IMR-90 (cell line): Measurements from ENCODE around the gene PCGF3. TPM values are rescaled to one million over a fixed set of nuclear protein-coding genes. Genes with fewer than 3 reads are reported as not detected.

Experiments used
- ATAC-seq: fragments of 200-7000 bp; cut with Tn5 transposase; 2 replicates; pipeline ENCODE4 v1.9.1; 2020; ENCODE audit warnings: low read depth, mild to moderate bottlenecking, moderate library complexity
- BruUV-seq: library from RNA; stranded (reverse); fragments of 400-500 nt; replicated peaks from 2 replicates; lab custom pipeline; 2021; lab: Mats Ljungman, UMichigan
- CTCF ChIA-PET: fragments of 300-600 bp; formaldehyde crosslinking; extraction: SDS; loops from one replicate; lab custom pipeline; 2021; ENCODE audit warnings: antibody characterized with exemption; lab: Yijun Ruan, JAX
- POLR2A ChIA-PET: fragments of 300-600 bp; sonication (Branson Sonifier 250); formaldehyde crosslinking; loops from one replicate; lab custom pipeline; 2022; ENCODE audit warnings: antibody characterized with exemption; ENCODE audit not compliant: unreplicated experiment; lab: Charles Lee
- DNase-seq: peaks from one replicate; pipeline ENCODE4 v3.0.0; 2013
- H2AFZ ChIP-seq: replicated peaks from 2 replicates; pipeline ENCODE3; 2013; ENCODE audit warnings: low read length, mild to moderate bottlenecking; ENCODE audit not compliant: poor library complexity
- H2AK5ac ChIP-seq: 2 replicates; pipeline ENCODE4 v1.6.1; 2013; ENCODE audit warnings: low read depth, low read length, inconsistent platforms
- H2AK9ac ChIP-seq: replicated peaks from 2 replicates; pipeline ENCODE3; 2013; ENCODE audit warnings: mild to moderate bottlenecking, low read depth, low read length, moderate library complexity; ENCODE audit not compliant: poor library complexity
- H2BK120ac ChIP-seq: 2 replicates; pipeline ENCODE4 v1.6.1; 2013; ENCODE audit warnings: low read depth, low read length, inconsistent platforms
- H2BK15ac ChIP-seq: 3 replicates; pipeline ENCODE4 v1.6.1; 2013; ENCODE audit warnings: low read depth, low read length, inconsistent platforms
- H2BK20ac ChIP-seq: 2 replicates; pipeline ENCODE4 v1.6.1; 2013; ENCODE audit warnings: low read depth, mild to moderate bottlenecking, inconsistent platforms, low read length, moderate library complexity
- H2BK5ac ChIP-seq: 2 replicates; pipeline ENCODE4 v1.6.1; 2013; ENCODE audit warnings: mild to moderate bottlenecking, low read depth, low read length, inconsistent platforms; ENCODE audit not compliant: poor library complexity, severe bottlenecking
- H3K14ac ChIP-seq: replicated peaks from 2 replicates; pipeline ENCODE4 v1.6.1; 2013; ENCODE audit warnings: low read depth, low read length, inconsistent platforms
- H3K18ac ChIP-seq: 2 replicates; pipeline ENCODE4 v1.6.1; 2013; ENCODE audit warnings: low read depth, low read length, control low read depth
- H3K23ac ChIP-seq: 2 replicates; pipeline ENCODE4 v1.6.1; 2013; ENCODE audit warnings: low read depth, low read length, inconsistent platforms
- H3K27ac ChIP-seq: 2 replicates; pipeline ENCODE4 v1.5.1; 2013; ENCODE audit warnings: mild to moderate bottlenecking, control low read depth, low read length; ENCODE audit not compliant: insufficient read depth
- H3K27me3 ChIP-seq: 2 replicates; pipeline ENCODE4 v1.6.1; 2013; ENCODE audit warnings: low read length; ENCODE audit not compliant: control insufficient read depth, insufficient read depth
- H3K36me3 ChIP-seq: 2 replicates; pipeline ENCODE4 v1.6.1; 2013; ENCODE audit warnings: low read length, mixed read lengths; ENCODE audit not compliant: control insufficient read depth, insufficient read depth
- H3K4ac ChIP-seq: 2 replicates; pipeline ENCODE4 v1.6.1; 2013; ENCODE audit warnings: low read depth, low read length, inconsistent platforms
- H3K4me1 ChIP-seq: 2 replicates; pipeline ENCODE4 v1.6.1; 2013; ENCODE audit warnings: low read length, mixed read lengths; ENCODE audit not compliant: control insufficient read depth, insufficient read depth
- H3K4me2 ChIP-seq: 2 replicates; pipeline ENCODE4 v1.6.1; 2013; ENCODE audit warnings: low read depth, mild to moderate bottlenecking, control low read depth, low read length, moderate library complexity
- H3K4me3 ChIP-seq: 2 replicates; pipeline ENCODE4 v1.5.1; 2013; ENCODE audit warnings: low read depth, mild to moderate bottlenecking, control low read depth, low read length, moderate library complexity; ENCODE audit not compliant: insufficient read depth
- H3K56ac ChIP-seq: 2 replicates; pipeline ENCODE4 v1.6.1; 2013; ENCODE audit warnings: low read length, inconsistent platforms; ENCODE audit not compliant: insufficient read depth; ENCODE audit errors: extremely low read depth
- H3K79me1 ChIP-seq, 2 experiments: 2 replicates each; pipeline ENCODE4 v1.6.1; 2013; ENCODE audit warnings: low read length in 2 of 2, inconsistent platforms in 1 of 2, low read depth in 1 of 2
- H3K9ac ChIP-seq: 2 replicates; pipeline ENCODE4 v1.6.1; 2013; ENCODE audit warnings: low read depth, low read length, control low read depth
- H3K9me1 ChIP-seq: 2 replicates; pipeline ENCODE4 v1.6.1; 2013; ENCODE audit warnings: low read length, inconsistent platforms; ENCODE audit not compliant: insufficient read depth
- H3K9me3 ChIP-seq: 2 replicates; pipeline ENCODE4 v1.6.1; 2013; ENCODE audit warnings: low read length; ENCODE audit not compliant: control insufficient read depth, insufficient read depth
- H4K20me1 ChIP-seq: 2 replicates; pipeline ENCODE4 v1.6.1; 2013; ENCODE audit warnings: low read length, inconsistent platforms; ENCODE audit not compliant: insufficient read depth
- H4K5ac ChIP-seq: 2 replicates; pipeline ENCODE4 v1.6.1; 2013; ENCODE audit warnings: mild to moderate bottlenecking, low read depth, low read length, control low read depth
- H4K8ac ChIP-seq, 2 experiments: 2 replicates each; pipeline ENCODE4 v1.6.1; 2013; ENCODE audit warnings: low read depth in 2 of 2, low read length in 2 of 2, control low read depth in 1 of 2, inconsistent platforms in 1 of 2
- H4K91ac ChIP-seq: 2 replicates; pipeline ENCODE4 v1.6.1; 2013; ENCODE audit warnings: low read depth, low read length, inconsistent platforms; ENCODE audit not compliant: insufficient read depth
- BHLHE40 ChIP-seq: fragments of 150-350 bp; IDR thresholded peaks from 2 replicates; pipeline ENCODE4 v1.6.1; 2016; ENCODE audit warnings: mild to moderate bottlenecking, low read depth, low read length
- CHD1 ChIP-seq: IDR thresholded peaks from 2 replicates; pipeline ENCODE4 v1.6.1; 2012; ENCODE audit warnings: low read depth, low read length, improper control_type of control experiment
- FOS ChIP-seq: fragments of 150-350 bp; IDR thresholded peaks from 2 replicates; pipeline ENCODE4 v1.6.1; 2016; ENCODE audit warnings: low read depth, low read length
- MXI1 ChIP-seq: IDR thresholded peaks from 2 replicates; pipeline ENCODE4 v1.6.1; 2012; ENCODE audit warnings: low read depth, mild to moderate bottlenecking, low read length, moderate library complexity, borderline replicate concordance
- NFE2L2 ChIP-seq: fragments of 150-350 bp; IDR thresholded peaks from 2 replicates; pipeline ENCODE4 v1.6.1; 2016; ENCODE audit warnings: low read depth, mild to moderate bottlenecking, low read length
- POLR2A ChIP-seq: IDR thresholded peaks from 2 replicates; pipeline ENCODE4 v1.6.1; 2012; ENCODE audit warnings: mild to moderate bottlenecking, low read depth, low read length
- RAD21 ChIP-seq: IDR thresholded peaks from 2 replicates; pipeline ENCODE4 v1.6.1; 2012; ENCODE audit warnings: low read length, improper control_type of control experiment
- RCOR1 ChIP-seq: IDR thresholded peaks from 2 replicates; pipeline ENCODE4 v1.6.1; 2012; ENCODE audit warnings: mild to moderate bottlenecking, low read length, improper control_type of control experiment; ENCODE audit not compliant: insufficient replicate concordance
- RFX5 ChIP-seq: IDR thresholded peaks from 2 replicates; pipeline ENCODE4 v1.8.0; 2012; ENCODE audit warnings: low read depth, mild to moderate bottlenecking, low read length, moderate library complexity
- SMC3 ChIP-seq: fragments of 150-350 bp; IDR thresholded peaks from 2 replicates; pipeline ENCODE4 v1.6.1; 2016; ENCODE audit warnings: low read depth, mild to moderate bottlenecking, antibody characterized with exemption, low read length, moderate library complexity
- USF2 ChIP-seq: fragments of 150-350 bp; IDR thresholded peaks from 2 replicates; pipeline ENCODE4 v1.6.1; 2017; ENCODE audit warnings: mild to moderate bottlenecking, antibody characterized with exemption, low read length, low read depth
- WGBS, 2 experiments: methylation state at CpG; one replicate each; pipeline versions ENCODE4 v1.1.5 to v1.1.7; 2013; ENCODE audit warnings: missing lambda C conversion rate in 2 of 2; ENCODE audit not compliant: insufficient read length in 1 of 2; ENCODE audit errors: extremely low coverage in 2 of 2; 5-methylcytosine and 5-hydroxymethylcytosine counted together
- dilution Hi-C: fragments of 300-500 bp; cut with HindIII; formaldehyde crosslinking; loops from one replicate; pipeline ENCODE4 v1.14.3; 2018; ENCODE audit warnings: low sequenced_read_pairs; ENCODE audit not compliant: unreplicated experiment
- in situ Hi-C: fragments of 300-500 bp; cut with MboI; formaldehyde crosslinking; loops from 3 replicates; pipeline ENCODE4 v1.14.3; 2019; ENCODE audit warnings: low sequenced_read_pairs, inconsistent platforms, mixed read lengths
- intact Hi-C: fragments of 100-400 bp; cut with micrococcal nuclease; formaldehyde crosslinking; loops from 2 replicates; pipeline ENCODE4 v1.10.0; 2022
- polyA plus RNA-seq, 3 experiments: library from polyadenylated mRNA; depleted of rRNA; stranded (reverse); fragments of >200 nt; gene quantifications; 2 replicates each; pipeline ENCODE4 v1.2.3, GENCODE V29; 2012; ENCODE audit warnings: low replicate concordance in 1 of 3
- total RNA-seq: library from RNA; depleted of rRNA; stranded (reverse); fragments of >200 nt; gene quantifications from 2 replicates; pipeline ENCODE4 v1.2.3, GENCODE V29; 2012
- TF ChIP-seq, protein P1 (sequence below): fragments of 150-350 bp; IDR thresholded peaks from 2 replicates; pipeline ENCODE4 v1.6.1; 2016; ENCODE audit warnings: low read depth, mild to moderate bottlenecking, low read length, moderate library complexity, borderline replicate concordance

Gene PCGF3
- total and polyA plus RNA-seq, 2 of the 4 experiments (the other 2 are of a cell fraction), result 40.0 to 55.3 TPM

- no peak overlapping the region for H3K9ac ChIP-seq
- ChIA-PET CTCF (interaction anchor here (0.6 to 1.1 kb wide), 4 partner anchors 10 to 99 kb away, joined by 3 to 5 read pairs (median 4); no protein-coding TSS in a partner anchor), POLR2A (no interaction called here)
- H3K4ac ChIP-seq, result no peak overlapping the region
- TF ChIP-seq RFX5, result no peak
- no peak for TF ChIP-seq SMC3
- TF ChIP-seq RAD21, result no peak
- no peak for TF ChIP-seq USF2
- no peak for TF ChIP-seq MXI1
- no peak for TF ChIP-seq FOS
- TF ChIP-seq POLR2A, result no peak
- TF ChIP-seq, protein P1, sequence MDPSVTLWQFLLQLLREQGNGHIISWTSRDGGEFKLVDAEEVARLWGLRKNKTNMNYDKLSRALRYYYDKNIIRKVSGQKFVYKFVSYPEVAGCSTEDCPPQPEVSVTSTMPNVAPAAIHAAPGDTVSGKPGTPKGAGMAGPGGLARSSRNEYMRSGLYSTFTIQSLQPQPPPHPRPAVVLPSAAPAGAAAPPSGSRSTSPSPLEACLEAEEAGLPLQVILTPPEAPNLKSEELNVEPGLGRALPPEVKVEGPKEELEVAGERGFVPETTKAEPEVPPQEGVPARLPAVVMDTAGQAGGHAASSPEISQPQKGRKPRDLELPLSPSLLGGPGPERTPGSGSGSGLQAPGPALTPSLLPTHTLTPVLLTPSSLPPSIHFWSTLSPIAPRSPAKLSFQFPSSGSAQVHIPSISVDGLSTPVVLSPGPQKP, result no peak
- TF ChIP-seq CHD1, result no peak
- no peak for TF ChIP-seq BHLHE40
- no peak for TF ChIP-seq NFE2L2
- TF ChIP-seq RCOR1, result no peak
- H4K20me1 ChIP-seq, result peaks cover 41% of the 10 kb centered on the region
- no peak overlapping the region for H2BK20ac ChIP-seq
- dilution Hi-C loops (no loop called here), in situ Hi-C loops (no loop called here), intact Hi-C loops (no loop called here)
- no peak overlapping the region for H4K91ac ChIP-seq
- no peaks in the 10 kb centered on the region for H3K27me3 ChIP-seq
- no peak for DNase-seq
- H3K27ac ChIP-seq, result no peak overlapping the region
- no peak overlapping the region for H2AFZ ChIP-seq
- peaks cover 12% of the 10 kb centered on the region for H3K4me1 ChIP-seq
- H3K56ac ChIP-seq, result no peak overlapping the region
- no peak overlapping the region; a peak in 1 of 4 replicates for H4K8ac ChIP-seq
- peak overlapping the region; percentile 28; the same call in 1 of the 2 replicates for H2AK5ac ChIP-seq
- no peaks in the 10 kb centered on the region for H3K9me3 ChIP-seq
- H3K36me3 ChIP-seq, result peaks cover 35% of the 10 kb centered on the region
- H2BK5ac ChIP-seq, result no peak overlapping the region
- WGBS, 2 experiments, result 80% methylated on average over 2 of the region's 21 CpGs; no CpG with 5 or more reads in 1 of the 2 experiments
- H3K9me1 ChIP-seq, result peaks cover 6% of the 10 kb centered on the region; the same call in 1 of the 2 replicates
- H3K14ac ChIP-seq, result no peak overlapping the region
- no peak overlapping the region for H2BK120ac ChIP-seq
- H3K23ac ChIP-seq, result no peak overlapping the region
- no peak overlapping the region for H2BK15ac ChIP-seq
- peaks cover 14 to 37% of the 10 kb centered on the region in 2 experiments for H3K79me1 ChIP-seq
- H3K18ac ChIP-seq, result no peak overlapping the region
- no peak overlapping the region for H3K4me3 ChIP-seq
- H3K4me2 ChIP-seq, result no peak overlapping the region
- BruUV-seq, result no TSS peak
- H2AK9ac ChIP-seq, result peak overlapping the region; percentile 72
- ATAC-seq, result no peak
- no peak overlapping the region for H4K5ac ChIP-seq
Observed at GRCh38 chr4:742096-742741, 36.6 kb downstream of the PCGF3 start.
